Measurements from ENCODE around the gene CHCHD10. TPM values are rescaled to one million over a fixed set of nuclear protein-coding genes. Genes with fewer than 3 reads are reported as not detected.
"Not testable (repeated sequence)": the region's sequence is repeated elsewhere in the genome, so short reads cannot be mapped to it uniquely, and the experiment has no call there.

The CHCHD10 gene
- total and polyA plus RNA-seq, 2 of the 8 experiments (the other 6 are each of a cell fraction or from before 2014, with no cell fraction given): 58.3 to 94.5 TPM

- not testable (repeated sequence) for H2BK12ac ChIP-seq (ENCODE audit: low read depth, low read length); H3K27me3 ChIP-seq (replicated peaks in 1 of 4; ENCODE audit: control insufficient read depth in 3 of 4, extremely low read depth in 1 of 4, insufficient read depth in 3 of 4, low read length in 3 of 4); H3K9ac ChIP-seq (replicated peaks in 1 of 4; ENCODE audit: extremely low read depth in 1 of 4, low read depth in 3 of 4, low read length in 3 of 4); H4K5ac ChIP-seq (ENCODE audit: insufficient read length, low read depth, low read length); H2BK15ac ChIP-seq (ENCODE audit: low read length); H3K4me3 ChIP-seq (ENCODE audit: extremely low read depth in 1 of 4, insufficient read depth in 2 of 4, low read depth in 3 of 4, low read length in 4 of 4); H3K4ac ChIP-seq (replicated peaks; ENCODE audit: insufficient read length, low read depth, low read length); H3K23me2 ChIP-seq (ENCODE audit: low read depth, low read length); H2BK20ac ChIP-seq (ENCODE audit: low read length); H2BK5ac ChIP-seq (ENCODE audit: low read depth, low read length); H4K91ac ChIP-seq (replicated peaks; ENCODE audit: insufficient read length, low read length); H3K79me1 ChIP-seq (ENCODE audit: low read depth, low read length); H4K8ac ChIP-seq (ENCODE audit: extremely low read depth, insufficient read depth, low read length); H3K4me2 ChIP-seq (ENCODE audit: insufficient read depth in 1 of 2, low read depth in 2 of 2, low read length in 2 of 2); H3K27ac ChIP-seq (ENCODE audit: low read depth, low read length); H3K14ac ChIP-seq (ENCODE audit: insufficient read length); H3K23ac ChIP-seq (ENCODE audit: insufficient read length); H3K56ac ChIP-seq (replicated peaks; ENCODE audit: insufficient read length, low read depth, low read length); H2BK120ac ChIP-seq (replicated peaks; ENCODE audit: low read depth, low read length); FAIRE-seq; H3K9me3 ChIP-seq (ENCODE audit: insufficient read depth in 2 of 2, low read depth in 1 of 2, low read length in 1 of 2); H3K79me2 ChIP-seq (ENCODE audit: control insufficient read depth in 1 of 2, insufficient read depth in 2 of 2, low read length in 2 of 2); H2AFZ ChIP-seq (ENCODE audit: low read length); H3K4me1 ChIP-seq (replicated peaks in 1 of 4; ENCODE audit: control insufficient read depth in 3 of 4, insufficient read depth in 4 of 4, low read length in 3 of 4); H3K18ac ChIP-seq (ENCODE audit: extremely low read depth, low read length); H4K20me1 ChIP-seq (replicated peaks in 1 of 2; ENCODE audit: control insufficient read depth in 1 of 2, insufficient read depth in 2 of 2, low read length in 2 of 2); DNase-seq (ENCODE audit: low read depth in 1 of 2, low spot score in 2 of 2); H2AK5ac ChIP-seq (ENCODE audit: low read depth, low read length); H3K36me3 ChIP-seq (ENCODE audit: control insufficient read depth in 2 of 4, insufficient read depth in 4 of 4, low read length in 3 of 4)
- 89% methylated on average over 4 of the region's 4 CpGs; no CpG with 5 or more reads in 1 of the 2 experiments for WGBS, 2 experiments (ENCODE audit: extremely low coverage in 1 of 2, insufficient coverage in 1 of 2, insufficient read length in 1 of 2, insufficient replicate concordance in 2 of 2, low coverage in 1 of 2, low lambda C conversion rate in 2 of 2, missing lambda C conversion rate in 1 of 2)
- POLR2A ChIA-PET (ENCODE audit: partially characterized antibody): interaction anchor here (0.9 to 1.0 kb wide), 2 partner anchors 11 to 34 kb away, joined by 3 read pairs; partner anchors contain the start of gene C22orf15
- CTCF ChIA-PET (ENCODE audit: partially characterized antibody): interaction anchor here (0.9 to 1.4 kb wide), 4 partner anchors 10 to 121 kb away, joined by 3 to 6 read pairs (median 4); no protein-coding TSS in a partner anchor
Measured at GRCh38 chr22:23728108-23728507, 39.7 kb downstream of the CHCHD10 start.
